HG02885 (cell line): Measurements from ENCODE around the gene CNPY4.

ENCODE experiments used
- ATAC-seq: cut with Tn5 transposase; IDR thresholded peaks from one replicate; pipeline ENCODE4 v1.9.1; 2021; ENCODE audit warnings: mild to moderate bottlenecking; ENCODE audit not compliant: unreplicated experiment, poor library complexity

CNPY4 gene

GRCh38 chr7:100119072-100119969 is at the start of gene CNPY4, which contains the start of gene TAF6:
Gene CNPY4 (plus strand): TSS chr7:100119634. CDS start chr7:100119745, 111 bp downstream.
Gene TAF6 (minus strand): TSS chr7:100119358. CDS start chr7:100114209, 5,149 bp downstream.
- peak; percentile 78 for ATAC-seq

GRCh38 chr7:100069991-100070390 is 49.4 kb upstream of the CNPY4 start:
- ATAC-seq = no peak

- ATAC-seq = no peak
These were observed 48.3 kb upstream of the CNPY4 start for GRCh38 chr7:100071018-100071723.

- ATAC-seq = no peak
These were observed 47.0 kb upstream of the CNPY4 start for GRCh38 chr7:100072462-100072861.

- ATAC-seq = no peak
These were observed 44.6 kb upstream of the CNPY4 start for GRCh38 chr7:100074841-100075240.

- ATAC-seq = no peak
These were observed 44.0 kb upstream of the CNPY4 start for GRCh38 chr7:100075418-100075817.

GRCh38 chr7:100077205-100077604 is 42.2 kb upstream of the CNPY4 start:
- ATAC-seq = no peak

- no peak for ATAC-seq
These were observed 40.3 kb upstream of the CNPY4 start for GRCh38 chr7:100079024-100079560.

GRCh38 chr7:100080907-100081534 is 38.4 kb upstream of the CNPY4 start:
- no peak for ATAC-seq

GRCh38 chr7:100081535-100082102 is 37.8 kb upstream of the CNPY4 start, which contains the start of gene ZNF3:
Gene ZNF3 (minus strand): TSS chr7:100081723. CDS start chr7:100077357, 4,366 bp downstream.
- peak; percentile 89 for ATAC-seq

- ATAC-seq = no peak
These were observed 36.5 kb upstream of the CNPY4 start for GRCh38 chr7:100082978-100083377.

GRCh38 chr7:100085515-100085914 is 33.9 kb upstream of the CNPY4 start:
- ATAC-seq = no peak

GRCh38 chr7:100087055-100087750 is 32.2 kb upstream of the CNPY4 start:
- no peak for ATAC-seq

GRCh38 chr7:100088095-100088620 is 31.3 kb upstream of the CNPY4 start:
- peak; percentile 17 for ATAC-seq

GRCh38 chr7:100088621-100089457 is 30.6 kb upstream of the CNPY4 start, which contains the start of gene COPS6:
Gene COPS6 (plus strand): TSS chr7:100088969. CDS start chr7:100088991, 22 bp downstream.
- peak; percentile 76 for ATAC-seq

- ATAC-seq = no peak
These were observed 29.8 kb upstream of the CNPY4 start for GRCh38 chr7:100089458-100090196.

- ATAC-seq = no peak
These were observed 28.7 kb upstream of the CNPY4 start for GRCh38 chr7:100090527-100091410.
